ENCODE results near the gene SLC35F4.

DNA sequence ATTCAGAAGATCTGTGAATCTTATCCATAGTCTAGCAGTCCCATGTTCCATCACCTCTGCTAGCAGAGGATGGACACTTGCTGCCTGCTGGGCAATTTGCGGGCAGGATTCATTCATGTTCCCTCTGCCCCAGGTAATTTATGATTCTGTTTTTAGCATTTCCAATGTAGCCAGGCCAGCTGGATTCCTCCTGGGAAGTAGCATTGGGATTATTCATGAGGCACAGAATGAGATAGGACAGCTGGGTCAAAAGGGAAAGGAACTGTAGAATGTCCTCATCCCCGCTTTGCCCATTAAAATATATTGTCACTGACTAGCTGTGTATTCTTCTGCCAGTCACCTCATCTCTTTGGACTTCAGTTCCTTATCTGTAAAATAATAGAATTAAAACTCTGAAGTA lies 68.7 kb downstream of the SLC35F4 start:
- no peak for TF ChIP-seq POLR2A (IDR thresholded peaks at IDR 0.05)
- TF ChIP-seq, protein P1, sequence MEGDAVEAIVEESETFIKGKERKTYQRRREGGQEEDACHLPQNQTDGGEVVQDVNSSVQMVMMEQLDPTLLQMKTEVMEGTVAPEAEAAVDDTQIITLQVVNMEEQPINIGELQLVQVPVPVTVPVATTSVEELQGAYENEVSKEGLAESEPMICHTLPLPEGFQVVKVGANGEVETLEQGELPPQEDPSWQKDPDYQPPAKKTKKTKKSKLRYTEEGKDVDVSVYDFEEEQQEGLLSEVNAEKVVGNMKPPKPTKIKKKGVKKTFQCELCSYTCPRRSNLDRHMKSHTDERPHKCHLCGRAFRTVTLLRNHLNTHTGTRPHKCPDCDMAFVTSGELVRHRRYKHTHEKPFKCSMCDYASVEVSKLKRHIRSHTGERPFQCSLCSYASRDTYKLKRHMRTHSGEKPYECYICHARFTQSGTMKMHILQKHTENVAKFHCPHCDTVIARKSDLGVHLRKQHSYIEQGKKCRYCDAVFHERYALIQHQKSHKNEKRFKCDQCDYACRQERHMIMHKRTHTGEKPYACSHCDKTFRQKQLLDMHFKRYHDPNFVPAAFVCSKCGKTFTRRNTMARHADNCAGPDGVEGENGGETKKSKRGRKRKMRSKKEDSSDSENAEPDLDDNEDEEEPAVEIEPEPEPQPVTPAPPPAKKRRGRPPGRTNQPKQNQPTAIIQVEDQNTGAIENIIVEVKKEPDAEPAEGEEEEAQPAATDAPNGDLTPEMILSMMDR (IDR thresholded peaks at IDR 0.05), result no peak

Data from thyroid gland (tissue), 4 donors.